Measurements from ENCODE around the gene ZW10. TPM values are rescaled to one million over a fixed set of nuclear protein-coding genes. Genes with fewer than 3 reads are reported as not detected.

ZW10 gene
- total RNA-seq, 1 experiment from 2014 or later: 21.0 TPM

DNA sequence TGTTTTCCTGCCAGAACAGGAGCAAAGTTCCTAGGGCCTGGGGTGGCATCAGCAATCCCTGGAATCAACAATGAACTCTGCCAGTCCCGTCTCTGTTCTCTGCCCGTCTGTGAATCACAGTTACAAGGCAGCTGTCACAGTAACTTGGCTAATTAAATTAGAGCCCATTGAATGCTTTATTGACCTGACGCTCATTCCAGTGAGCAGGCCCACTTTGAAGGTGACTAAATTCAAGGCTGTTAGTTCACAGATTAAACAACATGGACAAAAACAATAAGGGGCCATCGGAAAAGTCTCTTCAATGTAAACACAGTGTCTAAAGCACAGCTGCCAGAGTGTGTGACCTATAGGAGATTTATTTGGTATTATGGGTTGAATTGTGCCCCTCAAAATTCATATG lies 49.7 kb downstream of the ZW10 start:
- ChIA-PET RAD21 (ENCODE audit: low non-redundant PET in 1 of 2, low total read pairs in 2 of 2, uncharacterized antibody in 2 of 2, unreplicated experiment in 2 of 2) (no interaction called here), CTCF (no interaction called here), POLR2A (no interaction called here)
- no peaks in the 10 kb centered on the region for H3K9me2 ChIP-seq (ENCODE audit: insufficient read depth)
- DNase-seq (ENCODE audit: low read depth, low spot score): no peak
- H3K4me3 ChIP-seq (replicated peaks in 1 of 2; ENCODE audit: low read depth in 1 of 2, low read length in 2 of 2): no peak overlapping the region
- TF ChIP-seq TCF7L2 (IDR thresholded peaks at IDR 0.05; ENCODE audit: borderline replicate concordance, extremely low read depth, insufficient read depth, insufficient read length) (no peak), POLR2AphosphoS5 (IDR thresholded peaks at IDR 0.05; ENCODE audit: low read depth, low read length) (no peak), EGR1 (IDR thresholded peaks at IDR 0.05; ENCODE audit: low read depth) (no peak), SIN3A (IDR thresholded peaks at IDR 0.05; ENCODE audit: low read depth) (no peak), ZNF274 (IDR thresholded peaks at IDR 0.05; ENCODE audit: low read depth, low read length) (no peak), SRF (IDR thresholded peaks at IDR 0.05; ENCODE audit: low read depth) (no peak), ZFX (IDR thresholded peaks at IDR 0.05) (no peak), JUND (IDR thresholded peaks at IDR 0.05) (no peak), POLR2A (IDR thresholded peaks at IDR 0.05; ENCODE audit: borderline replicate concordance, extremely low read depth, insufficient read depth, insufficient read length) (no peak)
- TF ChIP-seq, protein P1, sequence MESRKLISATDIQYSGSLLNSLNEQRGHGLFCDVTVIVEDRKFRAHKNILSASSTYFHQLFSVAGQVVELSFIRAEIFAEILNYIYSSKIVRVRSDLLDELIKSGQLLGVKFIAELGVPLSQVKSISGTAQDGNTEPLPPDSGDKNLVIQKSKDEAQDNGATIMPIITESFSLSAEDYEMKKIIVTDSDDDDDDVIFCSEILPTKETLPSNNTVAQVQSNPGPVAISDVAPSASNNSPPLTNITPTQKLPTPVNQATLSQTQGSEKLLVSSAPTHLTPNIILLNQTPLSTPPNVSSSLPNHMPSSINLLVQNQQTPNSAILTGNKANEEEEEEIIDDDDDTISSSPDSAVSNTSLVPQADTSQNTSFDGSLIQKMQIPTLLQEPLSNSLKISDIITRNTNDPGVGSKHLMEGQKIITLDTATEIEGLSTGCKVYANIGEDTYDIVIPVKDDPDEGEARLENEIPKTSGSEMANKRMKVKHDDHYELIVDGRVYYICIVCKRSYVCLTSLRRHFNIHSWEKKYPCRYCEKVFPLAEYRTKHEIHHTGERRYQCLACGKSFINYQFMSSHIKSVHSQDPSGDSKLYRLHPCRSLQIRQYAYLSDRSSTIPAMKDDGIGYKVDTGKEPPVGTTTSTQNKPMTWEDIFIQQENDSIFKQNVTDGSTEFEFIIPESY (IDR thresholded peaks at IDR 0.05; ENCODE audit: extremely low read depth, insufficient replicate concordance, low read length): no peak
- TF ChIP-seq, protein P2, sequence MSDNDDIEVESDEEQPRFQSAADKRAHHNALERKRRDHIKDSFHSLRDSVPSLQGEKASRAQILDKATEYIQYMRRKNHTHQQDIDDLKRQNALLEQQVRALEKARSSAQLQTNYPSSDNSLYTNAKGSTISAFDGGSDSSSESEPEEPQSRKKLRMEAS (IDR thresholded peaks at IDR 0.05): no peak
- TF ChIP-seq, protein P3, sequence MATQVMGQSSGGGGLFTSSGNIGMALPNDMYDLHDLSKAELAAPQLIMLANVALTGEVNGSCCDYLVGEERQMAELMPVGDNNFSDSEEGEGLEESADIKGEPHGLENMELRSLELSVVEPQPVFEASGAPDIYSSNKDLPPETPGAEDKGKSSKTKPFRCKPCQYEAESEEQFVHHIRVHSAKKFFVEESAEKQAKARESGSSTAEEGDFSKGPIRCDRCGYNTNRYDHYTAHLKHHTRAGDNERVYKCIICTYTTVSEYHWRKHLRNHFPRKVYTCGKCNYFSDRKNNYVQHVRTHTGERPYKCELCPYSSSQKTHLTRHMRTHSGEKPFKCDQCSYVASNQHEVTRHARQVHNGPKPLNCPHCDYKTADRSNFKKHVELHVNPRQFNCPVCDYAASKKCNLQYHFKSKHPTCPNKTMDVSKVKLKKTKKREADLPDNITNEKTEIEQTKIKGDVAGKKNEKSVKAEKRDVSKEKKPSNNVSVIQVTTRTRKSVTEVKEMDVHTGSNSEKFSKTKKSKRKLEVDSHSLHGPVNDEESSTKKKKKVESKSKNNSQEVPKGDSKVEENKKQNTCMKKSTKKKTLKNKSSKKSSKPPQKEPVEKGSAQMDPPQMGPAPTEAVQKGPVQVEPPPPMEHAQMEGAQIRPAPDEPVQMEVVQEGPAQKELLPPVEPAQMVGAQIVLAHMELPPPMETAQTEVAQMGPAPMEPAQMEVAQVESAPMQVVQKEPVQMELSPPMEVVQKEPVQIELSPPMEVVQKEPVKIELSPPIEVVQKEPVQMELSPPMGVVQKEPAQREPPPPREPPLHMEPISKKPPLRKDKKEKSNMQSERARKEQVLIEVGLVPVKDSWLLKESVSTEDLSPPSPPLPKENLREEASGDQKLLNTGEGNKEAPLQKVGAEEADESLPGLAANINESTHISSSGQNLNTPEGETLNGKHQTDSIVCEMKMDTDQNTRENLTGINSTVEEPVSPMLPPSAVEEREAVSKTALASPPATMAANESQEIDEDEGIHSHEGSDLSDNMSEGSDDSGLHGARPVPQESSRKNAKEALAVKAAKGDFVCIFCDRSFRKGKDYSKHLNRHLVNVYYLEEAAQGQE (IDR thresholded peaks at IDR 0.05; ENCODE audit: low read depth): no peak
- TF ChIP-seq, protein P4, sequence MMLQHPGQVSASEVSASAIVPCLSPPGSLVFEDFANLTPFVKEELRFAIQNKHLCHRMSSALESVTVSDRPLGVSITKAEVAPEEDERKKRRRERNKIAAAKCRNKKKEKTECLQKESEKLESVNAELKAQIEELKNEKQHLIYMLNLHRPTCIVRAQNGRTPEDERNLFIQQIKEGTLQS (IDR thresholded peaks at IDR 0.05): no peak
- no peaks in the 10 kb centered on the region for H4K20me1 ChIP-seq (ENCODE audit: insufficient read depth)
- H3K4me2 ChIP-seq (ENCODE audit: low read length): no peak overlapping the region
- H3K36me3 ChIP-seq (ENCODE audit: control insufficient read depth in 1 of 2, insufficient read depth in 2 of 2, low read length in 2 of 2): no peaks in the 10 kb centered on the region
- no peaks in the 10 kb centered on the region for H3K27me3 ChIP-seq (ENCODE audit: insufficient read depth, low read length)
- H3K9me3 ChIP-seq (ENCODE audit: control insufficient read depth in 1 of 2, insufficient read depth in 1 of 2, low read depth in 1 of 2, low read length in 2 of 2): no peaks in the 10 kb centered on the region
- no peaks in the 10 kb centered on the region for H3K4me1 ChIP-seq (ENCODE audit: control insufficient read depth in 1 of 2, insufficient read depth in 2 of 2, low read length in 2 of 2)
- H3K9ac ChIP-seq (ENCODE audit: low read length): no peak overlapping the region
- no TSS peak for BruUV-seq (replicated peaks)
- H3K27ac ChIP-seq (ENCODE audit: low read depth, low read length): no peak overlapping the region
- intact Hi-C loops (cut with micrococcal nuclease): no loop called here
- no peak for ATAC-seq
- no peak overlapping the region for H2AFZ ChIP-seq (ENCODE audit: low read depth, low read length, poor library complexity, severe bottlenecking)
- no peaks in the 10 kb centered on the region for H3K79me2 ChIP-seq (ENCODE audit: insufficient read depth, low read length)

All from HCT116 (cell line).